Measurements from ENCODE around the gene ENG.

DNA sequence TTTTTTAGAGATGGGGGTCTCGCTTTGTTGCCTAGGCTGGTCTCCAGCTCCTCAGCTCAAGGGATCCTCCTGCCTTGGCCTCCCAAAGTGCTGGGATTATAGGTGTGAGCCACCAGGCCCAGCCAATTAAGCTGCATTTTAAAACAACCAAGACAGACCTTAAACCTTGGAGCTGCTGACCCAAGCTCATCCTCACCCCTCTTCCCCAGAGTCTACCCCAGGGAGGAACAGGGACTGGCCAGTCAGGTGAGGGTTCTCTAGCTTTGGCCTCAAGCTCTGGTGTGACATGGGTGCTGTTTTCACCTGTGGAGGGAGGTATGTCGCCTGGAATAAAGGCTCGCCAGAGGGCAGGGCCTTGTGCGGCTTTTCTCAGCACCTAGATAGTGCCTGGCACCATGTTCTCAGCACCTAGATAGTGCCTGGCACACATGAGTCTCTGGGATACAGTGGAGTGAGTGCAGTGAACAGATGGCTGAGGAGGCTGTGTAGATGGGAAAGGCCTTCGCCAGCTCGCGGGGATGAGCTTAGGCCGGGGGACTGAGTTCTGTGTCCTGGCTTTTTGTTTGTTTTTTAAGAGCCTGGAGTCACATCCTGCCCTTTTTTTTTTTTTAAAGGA lies 61.3 kb downstream of the ENG start:
- TF ChIP-seq, protein P1, sequence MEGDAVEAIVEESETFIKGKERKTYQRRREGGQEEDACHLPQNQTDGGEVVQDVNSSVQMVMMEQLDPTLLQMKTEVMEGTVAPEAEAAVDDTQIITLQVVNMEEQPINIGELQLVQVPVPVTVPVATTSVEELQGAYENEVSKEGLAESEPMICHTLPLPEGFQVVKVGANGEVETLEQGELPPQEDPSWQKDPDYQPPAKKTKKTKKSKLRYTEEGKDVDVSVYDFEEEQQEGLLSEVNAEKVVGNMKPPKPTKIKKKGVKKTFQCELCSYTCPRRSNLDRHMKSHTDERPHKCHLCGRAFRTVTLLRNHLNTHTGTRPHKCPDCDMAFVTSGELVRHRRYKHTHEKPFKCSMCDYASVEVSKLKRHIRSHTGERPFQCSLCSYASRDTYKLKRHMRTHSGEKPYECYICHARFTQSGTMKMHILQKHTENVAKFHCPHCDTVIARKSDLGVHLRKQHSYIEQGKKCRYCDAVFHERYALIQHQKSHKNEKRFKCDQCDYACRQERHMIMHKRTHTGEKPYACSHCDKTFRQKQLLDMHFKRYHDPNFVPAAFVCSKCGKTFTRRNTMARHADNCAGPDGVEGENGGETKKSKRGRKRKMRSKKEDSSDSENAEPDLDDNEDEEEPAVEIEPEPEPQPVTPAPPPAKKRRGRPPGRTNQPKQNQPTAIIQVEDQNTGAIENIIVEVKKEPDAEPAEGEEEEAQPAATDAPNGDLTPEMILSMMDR (IDR thresholded peaks at IDR 0.05): no peak
- no peak for TF ChIP-seq POLR2A (IDR thresholded peaks at IDR 0.05)
